Measurements from ENCODE around the gene CEND1. TPM values are rescaled to one million over a fixed set of nuclear protein-coding genes. Genes with fewer than 3 reads are reported as not detected.

CEND1 gene
- under 0.01 and 0.18 TPM in 2 replicates for total RNA-seq

DNA sequence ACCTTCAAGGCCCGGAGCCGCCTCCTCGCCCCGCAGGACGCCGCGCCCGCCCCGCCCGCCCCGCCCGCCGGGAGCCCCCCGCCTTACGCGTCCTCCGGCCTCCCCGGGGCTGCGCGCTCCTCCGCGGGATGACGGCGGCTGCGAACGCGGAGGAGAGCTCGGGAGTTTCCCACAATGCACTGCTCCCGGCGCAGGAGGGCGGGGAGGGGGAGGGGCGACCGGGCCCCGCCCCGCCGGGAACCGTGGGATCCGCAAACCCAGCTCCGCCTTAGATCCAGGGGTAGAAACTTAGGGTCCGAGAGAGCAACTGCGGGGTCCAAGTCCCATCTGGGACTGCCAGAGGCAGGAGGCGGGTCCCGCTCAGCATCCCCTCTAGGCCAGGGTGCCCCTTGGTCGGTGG is at the start of gene CEND1:
Gene CEND1 (minus strand): TSS at position 148 of the 400 bp plus-strand sequence. CDS start 1,514 bp downstream, outside the sequence.

GRCh38 chr11:832529-833113 is 42.7 kb upstream of the CEND1 start, which contains the start of gene CD151:
TSS of gene CD151 (plus strand) at chr11:832952. CDS start at chr11:836070, 3,118 bp downstream.

GRCh38 chr11:827897-828192 is 38.0 kb upstream of the CEND1 start, which contains the start of gene CRACR2B:
TSS of gene CRACR2B (plus strand) at chr11:827919. CDS start at chr11:828608, 689 bp downstream.

GRCh38 chr11:818396-819128 is 28.7 kb upstream of the CEND1 start, which contains the start of gene PNPLA2:
TSS of gene PNPLA2 (plus strand) at chr11:818914. CDS start at chr11:819719, 805 bp downstream.

DNA sequence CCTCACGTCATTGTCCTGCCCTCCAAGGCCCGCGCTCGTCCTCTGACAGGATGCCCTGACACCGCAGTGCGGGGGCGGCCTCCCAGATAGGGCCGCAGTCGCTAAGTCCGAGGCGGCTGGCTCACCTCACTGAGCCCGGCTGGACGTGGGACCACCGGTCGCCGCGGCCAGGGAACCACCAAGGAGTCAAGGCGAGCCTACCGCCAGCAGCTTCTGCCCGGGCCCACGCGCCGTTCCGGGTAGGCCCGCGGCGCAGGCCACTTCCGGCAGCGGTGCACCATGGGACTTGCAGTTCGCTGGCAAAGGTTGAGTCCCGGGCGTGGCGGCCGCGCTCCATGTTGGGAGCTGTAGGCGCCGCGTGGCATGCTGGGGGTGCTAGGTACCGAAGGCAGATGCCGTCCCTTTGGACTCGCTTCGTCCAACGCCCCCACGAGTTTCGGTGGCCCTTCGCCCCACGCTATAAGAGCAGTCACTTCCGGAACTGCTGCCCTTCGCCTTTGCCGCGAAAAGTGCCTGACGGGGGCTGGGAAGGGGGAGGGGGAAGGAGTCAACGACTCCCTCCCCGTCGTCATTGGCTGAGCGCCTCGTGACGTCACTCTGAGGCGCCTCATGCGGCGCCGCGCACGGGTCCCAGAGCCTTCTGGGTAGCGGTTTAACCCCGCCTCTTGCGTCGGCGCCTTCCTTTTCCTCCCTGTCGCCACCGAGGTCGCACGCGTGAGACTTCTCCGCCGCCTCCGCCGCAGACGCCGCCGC is 19.6 kb upstream of the CEND1 start, which contains the start of gene RPLP2:
Gene RPLP2 (plus strand): TSS at position 681 of the 753 bp plus-strand sequence. CDS start 268 bp downstream, outside the sequence.

GRCh38 chr11:798093-798713 is 8.3 kb upstream of the CEND1 start, which contains the start of gene SLC25A22:
TSS of gene SLC25A22 (minus strand) at chr11:798281. CDS start at chr11:795006, 3,275 bp downstream.

DNA sequence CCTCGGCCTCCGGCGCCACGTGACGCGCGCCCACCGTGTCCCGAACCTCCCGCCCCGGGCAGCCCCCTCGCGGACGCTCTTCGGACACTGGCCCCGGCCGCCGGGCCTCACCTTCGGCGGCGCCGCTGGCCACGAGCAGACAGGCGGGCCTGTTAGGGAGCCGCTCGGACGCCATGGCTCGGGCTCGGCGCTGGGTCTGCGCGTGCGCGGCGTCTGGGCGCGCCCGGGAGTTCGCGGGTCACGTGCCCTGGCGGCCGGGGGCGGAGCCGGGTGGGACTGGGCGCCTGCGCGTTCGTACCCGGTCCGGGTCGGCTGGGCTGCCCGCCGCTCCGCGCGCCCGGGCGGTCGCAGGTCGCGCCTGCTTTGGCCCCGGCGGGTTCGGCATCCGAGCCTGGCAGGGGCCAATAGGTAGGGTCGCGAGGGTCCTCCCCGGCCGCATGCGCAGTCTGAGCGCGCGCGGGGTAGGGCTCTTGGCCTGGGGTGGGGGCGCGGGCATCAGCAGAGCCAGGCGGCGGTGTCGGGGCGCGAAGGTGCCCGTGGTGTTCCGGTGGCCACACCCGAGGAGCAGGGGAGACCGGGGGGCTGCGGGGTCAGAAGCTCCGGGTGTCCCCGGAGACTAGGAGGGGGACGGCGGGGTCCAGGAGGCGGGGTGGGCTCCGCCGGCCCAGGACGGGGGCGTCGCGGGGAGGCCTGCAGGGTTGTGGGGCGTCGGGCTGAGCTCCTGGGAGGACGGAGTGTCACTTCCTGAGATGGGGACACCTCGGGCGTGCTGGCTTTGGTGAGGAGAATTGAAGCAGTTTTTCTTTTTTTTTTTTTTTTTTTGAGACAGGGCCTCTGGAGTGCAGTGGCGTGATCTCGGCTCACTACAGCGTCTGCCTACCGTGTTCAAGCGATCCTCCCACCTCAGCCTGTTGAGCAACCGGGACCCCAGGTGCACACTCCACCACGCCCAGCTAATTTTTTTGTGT is 12.3 kb downstream of the CEND1 start, which contains the start of gene GATD1:
Gene GATD1 (minus strand): TSS at position 200 of the 968 bp plus-strand sequence. CDS start 25 bp downstream, at position 175.

DNA sequence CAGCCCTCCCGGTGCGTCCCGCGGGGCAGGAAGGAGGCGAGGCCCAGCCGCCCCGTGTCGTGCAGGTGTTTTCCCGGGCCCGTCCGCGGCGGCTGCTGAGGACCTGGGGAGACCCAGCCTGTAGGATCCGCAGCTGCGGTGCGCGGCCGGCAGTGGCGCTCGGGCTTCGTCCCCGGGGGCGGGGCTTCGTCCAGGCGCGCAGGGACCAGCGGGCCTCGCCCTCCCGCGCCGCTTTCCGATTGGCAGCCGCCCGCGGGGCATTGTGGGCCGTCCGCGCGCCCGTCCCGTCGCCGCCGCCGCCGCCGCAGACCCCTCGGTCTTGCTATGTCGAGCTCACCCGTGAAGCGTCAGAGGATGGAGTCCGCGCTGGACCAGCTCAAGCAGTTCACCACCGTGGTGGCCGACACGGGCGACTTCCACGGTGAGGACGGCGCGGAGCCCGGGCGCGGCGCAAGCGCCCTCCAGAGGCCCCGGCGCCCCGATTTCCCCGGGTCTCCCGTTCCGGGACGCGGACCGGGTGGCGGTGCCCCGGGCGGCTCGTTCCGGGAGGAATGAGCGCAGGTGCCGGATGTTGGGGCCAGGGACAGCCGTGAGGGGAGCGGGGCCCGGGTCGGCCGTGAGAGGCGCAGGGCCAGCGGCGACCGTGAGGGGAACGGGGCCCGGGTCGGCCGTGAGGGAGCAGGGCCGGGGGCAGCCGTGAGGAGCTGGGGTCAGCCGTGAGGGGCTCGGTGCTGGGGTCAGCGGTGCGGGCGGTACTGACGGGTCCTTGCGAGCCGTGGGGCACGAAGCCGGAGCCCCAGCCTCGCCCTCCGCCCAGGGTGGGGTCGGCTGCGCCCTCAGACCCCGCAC is 42.5 kb downstream of the CEND1 start, which contains the start of gene TALDO1:
Gene TALDO1 (plus strand): TSS at position 307 of the 849 bp plus-strand sequence. CDS start 18 bp downstream, at position 325.

Other genes starting within 250 kb of the CEND1 start
- 0.36 and 1.1 TPM in 2 replicates for gene LMNTD2, start 229.4 kb downstream of the CEND1 start, total RNA-seq
- 10.4 and 14.9 TPM in 2 replicates for gene RASSF7, start 229.1 kb downstream of the CEND1 start, total RNA-seq
- gene PHRF1, start 213.6 kb downstream of the CEND1 start, total RNA-seq, result 25.6 and 33.3 TPM in 2 replicates
- 10.4 and 11.3 TPM in 2 replicates for gene IRF7, start 174.1 kb downstream of the CEND1 start, total RNA-seq
- not detected in 2 replicates for gene CDHR5, start 165.1 kb downstream of the CEND1 start, total RNA-seq
- gene SCT, start 162.9 kb downstream of the CEND1 start, total RNA-seq, result not detected in 2 replicates
- gene DRD4, start 152.8 kb downstream of the CEND1 start, total RNA-seq, result not detected in 2 replicates
- 39.4 and 44.8 TPM in 2 replicates for gene DEAF1, start 94.9 kb downstream of the CEND1 start, total RNA-seq
- gene TMEM80, start 94.3 kb downstream of the CEND1 start, total RNA-seq, result 5.5 and 6.2 TPM in 2 replicates
- gene EPS8L2, start 83.9 kb downstream of the CEND1 start, total RNA-seq, result 2.7 and 3.9 TPM in 2 replicates
- gene TALDO1, start 42.6 kb downstream of the CEND1 start, total RNA-seq, result 207 and 250 TPM in 2 replicates
- gene GATD1, start 12.6 kb downstream of the CEND1 start, total RNA-seq, result 22.7 and 25.9 TPM in 2 replicates
- 6.8 and 7.6 TPM in 2 replicates for gene SLC25A22, start 8.2 kb upstream of the CEND1 start, total RNA-seq
- 7.0 and 9.0 TPM in 2 replicates for gene PIDD1, start 15.1 kb upstream of the CEND1 start, total RNA-seq
- 353 and 358 TPM in 2 replicates for gene RPLP2, start 19.9 kb upstream of the CEND1 start, total RNA-seq
- 15.0 and 23.4 TPM in 2 replicates for gene PNPLA2, start 28.8 kb upstream of the CEND1 start, total RNA-seq
- gene CRACR2B, start 37.8 kb upstream of the CEND1 start, total RNA-seq, result 2.7 and 4.8 TPM in 2 replicates
- 545 and 757 TPM in 2 replicates for gene CD151, start 42.9 kb upstream of the CEND1 start, total RNA-seq
- 159 and 286 TPM in 2 replicates for gene POLR2L, start 52.4 kb upstream of the CEND1 start, total RNA-seq
- gene TSPAN4, start 52.8 kb upstream of the CEND1 start, total RNA-seq, result 63.9 and 81.4 TPM in 2 replicates
- 34.7 and 45.0 TPM in 2 replicates for gene CHID1, start 120.7 kb upstream of the CEND1 start, total RNA-seq
- 37.9 and 49.3 TPM in 2 replicates for gene AP2A2, start 135.8 kb upstream of the CEND1 start, total RNA-seq
- gene MUC6, start 246.6 kb upstream of the CEND1 start, total RNA-seq, result not detected in 2 replicates